Lower leg skin (tissue), 3 donors: Measurements from ENCODE around the gene CCDC177.

Source experiments
- CTCF ChIP-seq, 3 donors: fragments of 450-650 bp; IDR thresholded peaks; one replicate each; pipeline ENCODE4 v1.5.1; 2016; ENCODE audit warnings: antibody characterized with exemption in 3 of 3, mild to moderate bottlenecking in 3 of 3, moderate library complexity in 2 of 3
- POLR2A ChIP-seq, 2 donors: fragments of 450-650 bp; IDR thresholded peaks; one replicate each; pipeline ENCODE4 v1.6.1; 2016 to 2017; ENCODE audit warnings: antibody characterized with exemption in 2 of 2, mild to moderate bottlenecking in 1 of 2, moderate library complexity in 1 of 2

GRCh38 chr14:69593018-69593677, 18.5 kb upstream of the CCDC177 start:
- TF ChIP-seq CTCF (IDR thresholded peaks at IDR 0.05), result no peak
- TF ChIP-seq POLR2A (IDR thresholded peaks at IDR 0.05), result no peak
